GM12874 (cell line): ENCODE data around the gene DENND2A.

Experiments used
- CTCF ChIP-seq: IDR thresholded peaks from 2 replicates; pipeline ENCODE4 v1.5.1; 2011; ENCODE audit warnings: low read depth, mild to moderate bottlenecking, control low read depth, low read length, moderate library complexity; ENCODE audit not compliant: insufficient read depth

DENND2A gene

GRCh38 chr7:140568021-140568813 is 72.4 kb downstream of the DENND2A start:
- TF ChIP-seq CTCF = no peak

GRCh38 chr7:140564643-140565042 is 76.0 kb downstream of the DENND2A start:
- TF ChIP-seq CTCF = no peak

GRCh38 chr7:140562926-140563481 is 77.6 kb downstream of the DENND2A start:
- TF ChIP-seq CTCF = no peak

- no peak for TF ChIP-seq CTCF
Measured at GRCh38 chr7:140559410-140559809, 81.2 kb downstream of the DENND2A start.

- no peak for TF ChIP-seq CTCF
Measured at GRCh38 chr7:140557809-140558518, 82.6 kb downstream of the DENND2A start.

GRCh38 chr7:140557069-140557468 is 83.5 kb downstream of the DENND2A start:
- TF ChIP-seq CTCF = no peak

- no peak for TF ChIP-seq CTCF
Measured at GRCh38 chr7:140552240-140552679, 88.4 kb downstream of the DENND2A start.
